Ascending aorta (tissue), 2 donors: ENCODE results near the gene CNN2. TPM values are rescaled to one million over a fixed set of nuclear protein-coding genes. Genes with fewer than 3 reads are reported as not detected.

Experiments used
- DNase-seq, 2 donors: peaks; one replicate each; pipeline ENCODE4 v3.0.0-alpha.2; 2019; ENCODE audit warnings: low spot score in 2 of 2
- H3K27ac ChIP-seq, 2 donors: fragments of 200-600 bp; sonication (generic); one replicate each; pipeline ENCODE4 v1.5.1; 2016 to 2017; ENCODE audit warnings: mild to moderate bottlenecking in 1 of 2
- H3K27me3 ChIP-seq: fragments of 200-600 bp; sonication (generic); one replicate; pipeline ENCODE4 v1.5.1; 2017
- H3K36me3 ChIP-seq, 2 donors: fragments of 200-600 bp; sonication (generic); one replicate each; pipeline ENCODE4 v1.5.1; 2016
- H3K4me1 ChIP-seq, 2 donors: fragments of 200-600 bp; sonication (generic); one replicate each; pipeline ENCODE4 v1.5.1; 2016 to 2017; ENCODE audit warnings: mild to moderate bottlenecking in 1 of 2
- H3K4me3 ChIP-seq, 2 donors: fragments of 200-600 bp; sonication (generic); one replicate each; pipeline ENCODE4 v1.5.1; 2016 to 2017; ENCODE audit warnings: mild to moderate bottlenecking in 1 of 2
- H3K9me3 ChIP-seq, 2 donors: fragments of 200-600 bp; sonication (generic); one replicate each; pipeline ENCODE4 v1.5.1; 2016
- intact Hi-C: fragments of 100-400 bp; cut with DNase I; formaldehyde crosslinking; loops from one replicate; pipeline ENCODE4 v1.15.1; 2023
- total RNA-seq: library from RNA; depleted of rRNA; stranded (reverse); fragments of >200 nt; gene quantifications from one replicate; pipeline ENCODE4 v1.1.0, GENCODE V29; 2016
- TF ChIP-seq, protein P1 (sequence below), 3 experiments: fragments of 200-600 bp in 2 of 3; fragments of 450-650 bp in 1 of 3; sonication (generic) in 2 of 3; IDR thresholded peaks; one replicate each; pipeline ENCODE4 v1.5.1; 2016 to 2019; ENCODE audit warnings: antibody characterized with exemption in 3 of 3, mild to moderate bottlenecking in 1 of 3, moderate library complexity in 1 of 3

Gene CNN2
- total RNA-seq, 1 donor from 2014 or later = 79.1 TPM

- intact Hi-C loops = no loop called here
- TF ChIP-seq, protein P1, sequence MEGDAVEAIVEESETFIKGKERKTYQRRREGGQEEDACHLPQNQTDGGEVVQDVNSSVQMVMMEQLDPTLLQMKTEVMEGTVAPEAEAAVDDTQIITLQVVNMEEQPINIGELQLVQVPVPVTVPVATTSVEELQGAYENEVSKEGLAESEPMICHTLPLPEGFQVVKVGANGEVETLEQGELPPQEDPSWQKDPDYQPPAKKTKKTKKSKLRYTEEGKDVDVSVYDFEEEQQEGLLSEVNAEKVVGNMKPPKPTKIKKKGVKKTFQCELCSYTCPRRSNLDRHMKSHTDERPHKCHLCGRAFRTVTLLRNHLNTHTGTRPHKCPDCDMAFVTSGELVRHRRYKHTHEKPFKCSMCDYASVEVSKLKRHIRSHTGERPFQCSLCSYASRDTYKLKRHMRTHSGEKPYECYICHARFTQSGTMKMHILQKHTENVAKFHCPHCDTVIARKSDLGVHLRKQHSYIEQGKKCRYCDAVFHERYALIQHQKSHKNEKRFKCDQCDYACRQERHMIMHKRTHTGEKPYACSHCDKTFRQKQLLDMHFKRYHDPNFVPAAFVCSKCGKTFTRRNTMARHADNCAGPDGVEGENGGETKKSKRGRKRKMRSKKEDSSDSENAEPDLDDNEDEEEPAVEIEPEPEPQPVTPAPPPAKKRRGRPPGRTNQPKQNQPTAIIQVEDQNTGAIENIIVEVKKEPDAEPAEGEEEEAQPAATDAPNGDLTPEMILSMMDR (IDR thresholded peaks at IDR 0.05) = no peak
- Histone ChIP-seq H3K36me3 (no peaks in the 10 kb centered on the region), H3K4me3 (peak overlapping the region in 1 of 2 donors; percentile 56), H3K27me3 (peaks cover 21% of the 10 kb centered on the region), H3K9me3 (no peaks in the 10 kb centered on the region), H3K27ac (peak overlapping the region in 1 of 2 donors; percentile 37), H3K4me1 (peaks cover 8 to 24% of the 10 kb centered on the region in 2 donors)
- peak; percentile 55 to 86 for DNase-seq
Observed at GRCh38 chr19:1069009-1069779, 42.8 kb downstream of the CNN2 start.

DNA sequence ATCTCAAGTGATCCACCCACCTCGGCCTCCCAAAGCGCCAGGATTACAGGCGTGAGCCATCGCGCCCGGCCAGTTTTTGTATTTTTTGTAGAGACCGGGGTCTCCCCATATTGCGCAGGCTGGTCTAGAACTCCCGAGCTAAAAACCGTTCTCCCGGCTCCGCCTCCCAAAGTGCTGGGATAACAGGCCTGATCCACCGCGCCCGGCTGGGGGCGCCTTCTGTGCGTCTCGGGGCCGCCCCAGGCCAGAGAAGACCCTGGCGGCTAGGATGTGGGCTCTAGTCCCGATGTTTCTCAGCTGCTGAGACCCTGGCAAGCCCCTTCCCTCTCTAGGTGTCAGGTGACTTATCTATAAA is 44.1 kb downstream of the CNN2 start:
- Histone ChIP-seq H3K4me1 (peaks cover 8 to 14% of the 10 kb centered on the region in 2 donors), H3K36me3 (no peaks in the 10 kb centered on the region), H3K27me3 (peaks cover 21% of the 10 kb centered on the region), H3K9me3 (no peaks in the 10 kb centered on the region), H3K4me3 (no peak overlapping the region), H3K27ac (no peak overlapping the region)
- TF ChIP-seq, protein P1 (IDR thresholded peaks at IDR 0.05) = no peak
- DNase-seq = no peak
- intact Hi-C loops = no loop called here

GRCh38 chr19:1070931-1071791 is 44.8 kb downstream of the CNN2 start:
- no peak overlapping the region for H3K27ac ChIP-seq
- peaks cover 8 to 14% of the 10 kb centered on the region in 2 donors for H3K4me1 ChIP-seq
- H3K36me3 ChIP-seq = no peaks in the 10 kb centered on the region
- TF ChIP-seq, protein P1 (IDR thresholded peaks at IDR 0.05) = no peak
- no peak for DNase-seq
- intact Hi-C loops = no loop called here
- peak overlapping the region; percentile 4 to 12 for H3K4me3 ChIP-seq
- H3K9me3 ChIP-seq = no peaks in the 10 kb centered on the region
- H3K27me3 ChIP-seq = peaks cover 21% of the 10 kb centered on the region

- intact Hi-C loops = no loop called here
- Histone ChIP-seq H3K4me3 (no peak overlapping the region), H3K27ac (no peak overlapping the region), H3K4me1 (peaks cover 0 to 5% of the 10 kb centered on the region in 2 donors), H3K36me3 (no peaks in the 10 kb centered on the region), H3K9me3 (no peaks in the 10 kb centered on the region), H3K27me3 (peaks cover 16% of the 10 kb centered on the region)
- TF ChIP-seq, protein P1 (IDR thresholded peaks at IDR 0.05) = no peak
- DNase-seq = no peak
Observed at GRCh38 chr19:1072371-1073015, 46.1 kb downstream of the CNN2 start.

- Histone ChIP-seq H3K27ac (no peak overlapping the region), H3K4me3 (no peak overlapping the region), H3K27me3 (peaks cover 11% of the 10 kb centered on the region), H3K9me3 (no peaks in the 10 kb centered on the region), H3K36me3 (no peaks in the 10 kb centered on the region), H3K4me1 (peaks cover 0 to 5% of the 10 kb centered on the region in 2 donors)
- TF ChIP-seq, protein P1 (IDR thresholded peaks at IDR 0.05) = no peak
- intact Hi-C loops = no loop called here
- DNase-seq = no peak
Observed at GRCh38 chr19:1073063-1073955, 46.9 kb downstream of the CNN2 start.
